ENCODE data around the gene MGAT4A.

MGAT4A gene

GRCh38 chr2:98569197-98569793 is 161.6 kb downstream of the MGAT4A start:
- DNase-seq, result peak; percentile 69
